Measurements from ENCODE around the gene PTMS. TPM values are rescaled to one million over a fixed set of nuclear protein-coding genes. Genes with fewer than 3 reads are reported as not detected.

PTMS gene
- total RNA-seq, 1 experiment from 2014 or later: 633 TPM

GRCh38 chr12:6752921-6753771, 13.0 kb upstream of the PTMS start, which contains the start of gene MLF2:
MLF2 (minus strand) TSS chr12:6753141; CDS start chr12:6752334, 807 bp downstream.
- Histone ChIP-seq H3K36me3 (ENCODE audit: low read depth) (peaks cover 17% of the 10 kb centered on the region), H3K9me2 (ENCODE audit: insufficient read depth) (no peaks in the 10 kb centered on the region), H3K4me3 (peak within 1 kb of the TSS; percentile 77), H3K27me3 (ENCODE audit: insufficient read depth, low read depth) (no peaks in the 10 kb centered on the region), H3K4me1 (replicated peaks; ENCODE audit: insufficient read depth) (peaks cover 16% of the 10 kb centered on the region), H3K4me2 (peak within 1 kb of the TSS; percentile 80), H3F3A (ENCODE audit: insufficient read depth, low read depth) (peaks cover 14% of the 10 kb centered on the region; the same call in 1 of the 2 replicates), H3K79me2 (ENCODE audit: low read depth) (peaks cover 26% of the 10 kb centered on the region), H3K9me3 (ENCODE audit: insufficient read depth, low read depth) (no peaks in the 10 kb centered on the region), H2AFZ (peak within 1 kb of the TSS; percentile 89), H3K27ac (peak within 1 kb of the TSS; percentile 83), H4K20me1 (ENCODE audit: insufficient read depth) (no peaks in the 10 kb centered on the region; the same call in 1 of the 2 replicates)
- POLR2A ChIA-PET (ENCODE audit: unreplicated experiment): interaction anchor here (0.5 to 2.8 kb wide), 19 partner anchors 11 to 1017 kb away, joined by 3 to 63 read pairs (median 5); partner anchors contain the start of genes C12orf57, COPS7A, GAPDH and PTMS
- CTCF ChIA-PET: interaction anchor here (0.6 to 3.6 kb wide), 20 partner anchors 10 to 195 kb away, joined by 3 to 83 read pairs (median 5); partner anchors contain the start of genes CD4, COPS7A, LAG3 and P3H3
- intact Hi-C loops (cut with micrococcal nuclease; ENCODE audit: unreplicated experiment): loop anchor here (1.0 to 5.0 kb wide), 11 partner anchors 11 to 212 kb away; partner anchors contain the start of genes C12orf57, COPS7A, RNU7-1 and USP5
- TSS peak; percentile 74 for BruUV-seq (replicated peaks)
- peak; percentile 95 to 100 for DNase-seq
- TF ChIP-seq CTCF (conservative IDR thresholded peaks at IDR 0.05) (no peak; the same call in 1 of the 2 replicates), EZH2 (IDR thresholded peaks at IDR 0.05; ENCODE audit: low read depth) (no peak)

- peak; percentile 98; the same call in 1 of the 2 replicates for TF ChIP-seq CTCF (conservative IDR thresholded peaks at IDR 0.05)
- TF ChIP-seq EZH2 (IDR thresholded peaks at IDR 0.05; ENCODE audit: low read depth): no peak
- intact Hi-C loops (cut with micrococcal nuclease; ENCODE audit: unreplicated experiment): loop anchor here (1.0 to 5.0 kb wide), 11 partner anchors 10 to 211 kb away; partner anchors contain the start of genes C12orf57, COPS7A, RNU7-1 and USP5
- ChIA-PET POLR2A (ENCODE audit: unreplicated experiment) (interaction anchor here (0.7 to 2.8 kb wide), 4 partner anchors 12 to 190 kb away, joined by 4 to 59 read pairs (median 6); partner anchors contain the start of genes C12orf57, PTMS and RNU7-1), CTCF (interaction anchor here (0.6 to 3.6 kb wide), 11 partner anchors 9 to 326 kb away, joined by 3 to 83 read pairs (median 10); partner anchors contain the start of genes COPS7A, P3H3, PTMS and USP5)
- Histone ChIP-seq H3K4me1 (replicated peaks; ENCODE audit: insufficient read depth) (peaks cover 16% of the 10 kb centered on the region), H3K36me3 (ENCODE audit: low read depth) (peaks cover 17% of the 10 kb centered on the region), H3K79me2 (ENCODE audit: low read depth) (peaks cover 26% of the 10 kb centered on the region), H3K4me2 (peak overlapping the region; percentile 80), H2AFZ (no peak overlapping the region), H4K20me1 (ENCODE audit: insufficient read depth) (no peaks in the 10 kb centered on the region; the same call in 1 of the 2 replicates), H3K9me2 (ENCODE audit: insufficient read depth) (no peaks in the 10 kb centered on the region), H3K9me3 (ENCODE audit: insufficient read depth, low read depth) (no peaks in the 10 kb centered on the region), H3F3A (ENCODE audit: insufficient read depth, low read depth) (peaks cover 14% of the 10 kb centered on the region; the same call in 1 of the 2 replicates), H3K27ac (no peak overlapping the region), H3K27me3 (ENCODE audit: insufficient read depth, low read depth) (no peaks in the 10 kb centered on the region), H3K4me3 (no peak overlapping the region; the same call in 1 of the 2 replicates)
- DNase-seq: no peak
- BruUV-seq (replicated peaks): no TSS peak
Observed at GRCh38 chr12:6753772-6754356, 12.3 kb upstream of the PTMS start.

DNA sequence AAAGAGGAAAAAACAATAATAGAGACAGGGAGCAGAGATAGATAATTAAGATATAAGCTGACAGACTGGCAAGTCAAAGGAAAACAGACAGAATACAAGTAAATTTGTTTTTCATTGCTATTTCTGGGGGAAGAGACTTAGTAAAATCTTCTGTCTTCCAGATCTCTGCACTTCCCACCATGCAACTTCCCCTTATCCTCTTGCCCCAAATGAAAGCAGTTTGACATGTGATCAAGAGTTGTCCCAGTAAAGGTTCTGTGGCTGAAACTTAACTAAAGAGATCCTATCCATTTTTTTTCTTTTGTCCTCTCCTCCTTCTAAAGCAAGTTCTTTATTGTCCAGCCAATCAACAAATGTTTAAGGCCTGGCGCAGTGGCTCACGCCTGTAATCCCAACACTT, 11.8 kb upstream of the PTMS start:
- intact Hi-C loops (cut with micrococcal nuclease; ENCODE audit: unreplicated experiment): loop anchor here (5.0 kb wide), 1 partner anchor 188 kb away; the partner anchor contains the start of genes C12orf57 and RNU7-1
- CTCF ChIA-PET: interaction anchor here (0.6 to 3.6 kb wide), 7 partner anchors 8 to 326 kb away, joined by 3 to 83 read pairs (median 7); partner anchors contain the start of genes P3H3 and PTMS
- DNase-seq: no peak
- Histone ChIP-seq H3K36me3 (ENCODE audit: low read depth) (peaks cover 17% of the 10 kb centered on the region), H4K20me1 (ENCODE audit: insufficient read depth) (no peaks in the 10 kb centered on the region; the same call in 1 of the 2 replicates), H3K9me3 (ENCODE audit: insufficient read depth, low read depth) (no peaks in the 10 kb centered on the region), H3K4me1 (replicated peaks; ENCODE audit: insufficient read depth) (peaks cover 16% of the 10 kb centered on the region), H3K4me2 (no peak overlapping the region), H3K4me3 (no peak overlapping the region), H3F3A (ENCODE audit: insufficient read depth, low read depth) (peaks cover 14% of the 10 kb centered on the region; the same call in 1 of the 2 replicates), H3K79me2 (ENCODE audit: low read depth) (peaks cover 26% of the 10 kb centered on the region), H3K27me3 (ENCODE audit: insufficient read depth, low read depth) (no peaks in the 10 kb centered on the region), H3K27ac (no peak overlapping the region), H2AFZ (no peak overlapping the region), H3K9me2 (ENCODE audit: insufficient read depth) (no peaks in the 10 kb centered on the region)
- TF ChIP-seq CTCF (conservative IDR thresholded peaks at IDR 0.05): no peak
- no peak for TF ChIP-seq EZH2 (IDR thresholded peaks at IDR 0.05; ENCODE audit: low read depth)
- POLR2A ChIA-PET (ENCODE audit: unreplicated experiment): interaction anchor here (1.0 to 2.8 kb wide), 2 partner anchors 12 to 90 kb away, joined by 6 to 59 read pairs; partner anchors contain the start of gene PTMS
- no TSS peak for BruUV-seq (replicated peaks)

All from PC-9 (cell line).